SK-N-SH (cell line): Measurements from ENCODE around the gene MFSD11. TPM values are rescaled to one million over a fixed set of nuclear protein-coding genes. Genes with fewer than 3 reads are reported as not detected.

Experiments
- CTCF ChIA-PET: fragments of 300-600, 350-600 bp; formaldehyde crosslinking; extraction: SDS; loops from one replicate; lab custom pipeline; 2021; lab: Yijun Ruan, JAX
- POLR2A ChIA-PET: fragments of 350-600 bp; sonication (Branson Sonifier 250); formaldehyde crosslinking; extraction: SDS; loops from one replicate; lab custom pipeline; 2020; ENCODE audit warnings: antibody characterized with exemption, inconsistent platforms; lab: Yijun Ruan, JAX
- DNase-seq: peaks from one replicate; pipeline ENCODE4 v3.0.0; 2012
- H2AFZ ChIP-seq: fragments of 200-600 bp; sonication (generic); 2 replicates; pipeline ENCODE4 v1.8.1; 2016; ENCODE audit warnings: antibody characterized with exemption, mild to moderate bottlenecking, low read depth
- H3F3A ChIP-seq: fragments of 200-600 bp; sonication (generic); replicated peaks from 2 replicates; pipeline ENCODE3; 2016; ENCODE audit warnings: antibody characterized with exemption, mild to moderate bottlenecking; ENCODE audit not compliant: insufficient read depth
- H3K27ac ChIP-seq, 2 experiments: fragments of 200-500 bp in 1 of 2; fragments of 200-600 bp in 1 of 2; sonication (Bioruptor generic) in 1 of 2; sonication (generic), shearing (Covaris generic) in 1 of 2; 2 replicates each; pipeline versions ENCODE4 v1.5.1 to v1.6.1; 2014 to 2016; ENCODE audit warnings: low read depth in 2 of 2, inconsistent platforms in 1 of 2, low read length in 1 of 2, mild to moderate bottlenecking in 1 of 2, mixed read lengths in 1 of 2
- H3K27me3 ChIP-seq: fragments of 200-600 bp; sonication (generic), shearing (Covaris generic); 2 replicates; pipeline ENCODE4 v1.6.1; 2016; ENCODE audit warnings: mixed run types; ENCODE audit not compliant: insufficient read depth
- H3K36me3 ChIP-seq, 2 experiments: fragments of 200-500 bp in 1 of 2; fragments of 200-600 bp in 1 of 2; sonication (Bioruptor generic) in 1 of 2; sonication (generic) in 1 of 2; replicated peaks in 1 of 2; 2 replicates each; pipeline versions ENCODE3 to v1.5.1; 2014 to 2016; ENCODE audit warnings: low read length in 1 of 2, mild to moderate bottlenecking in 1 of 2; ENCODE audit not compliant: insufficient read depth in 2 of 2, control insufficient read depth in 1 of 2
- H3K4me1 ChIP-seq, 2 experiments: fragments of 200-500 bp in 1 of 2; fragments of 200-600 bp in 1 of 2; sonication (Bioruptor generic) in 1 of 2; sonication (generic), shearing (Covaris generic) in 1 of 2; 2 replicates each; pipeline versions ENCODE4 v1.5.1 to v1.6.1; 2014 to 2016; ENCODE audit warnings: low read depth in 1 of 2, low read length in 1 of 2, mixed run types in 1 of 2; ENCODE audit not compliant: insufficient read depth in 2 of 2, control insufficient read depth in 1 of 2
- H3K4me2 ChIP-seq: fragments of 200-600 bp; sonication (generic), shearing (Covaris generic); 2 replicates; pipeline ENCODE4 v1.6.1; 2017; ENCODE audit warnings: mixed run types
- H3K4me3 ChIP-seq, 2 experiments: fragments of 200-500 bp in 1 of 2; fragments of 200-600 bp in 1 of 2; sonication (Bioruptor generic) in 1 of 2; sonication (generic), shearing (Covaris generic) in 1 of 2; 2 replicates each; pipeline versions ENCODE4 v1.5.1 to v1.8.1; 2014 to 2016; ENCODE audit warnings: low read depth in 2 of 2, inconsistent platforms in 1 of 2, low read length in 1 of 2, mild to moderate bottlenecking in 1 of 2, mixed read lengths in 1 of 2, moderate library complexity in 1 of 2
- H3K79me2 ChIP-seq: fragments of 200-600 bp; sonication (generic); 2 replicates; pipeline ENCODE4 v1.8.1; 2017; ENCODE audit warnings: mild to moderate bottlenecking; ENCODE audit not compliant: insufficient read depth
- H3K9ac ChIP-seq: fragments of 200-600 bp; sonication (generic); 2 replicates; pipeline ENCODE4 v1.6.1; 2017; ENCODE audit warnings: mixed run types
- H3K9me2 ChIP-seq: fragments of 200-600 bp; sonication (generic); 2 replicates; pipeline ENCODE4 v1.6.1; 2017; ENCODE audit warnings: mixed run types
- H3K9me3 ChIP-seq: fragments of 200-600 bp; sonication (generic); 2 replicates; pipeline ENCODE4 v1.6.1; 2017; ENCODE audit warnings: mixed run types, mild to moderate bottlenecking, moderate library complexity
- H4K20me1 ChIP-seq: fragments of 200-600 bp; sonication (generic); 2 replicates; pipeline ENCODE4 v1.6.1; 2017; ENCODE audit warnings: mild to moderate bottlenecking, mixed run types; ENCODE audit not compliant: insufficient read depth
- CHD2 ChIP-seq: fragments of 150-350 bp; IDR thresholded peaks from 2 replicates; pipeline ENCODE4 v1.6.1; 2018; ENCODE audit warnings: low read length; ENCODE audit not compliant: partially characterized antibody
- EP300 ChIP-seq, 2 experiments: IDR thresholded peaks; 2 replicates each; pipeline versions ENCODE4 v1.4.0 to v1.6.1; 2012; ENCODE audit warnings: borderline replicate concordance in 1 of 2, low read depth in 1 of 2, low read length in 1 of 2
- EZH2phosphoT487 ChIP-seq: fragments of 200-600 bp; sonication (generic); IDR thresholded peaks from 2 replicates; pipeline ENCODE4 v1.6.1; 2017; ENCODE audit warnings: low read depth, mixed run types, mild to moderate bottlenecking, antibody characterized with exemption, moderate library complexity, borderline replicate concordance
- FOXM1 ChIP-seq: IDR thresholded peaks from 2 replicates; pipeline ENCODE4 v1.4.0; 2012; ENCODE audit warnings: low read depth, mild to moderate bottlenecking
- GABPA ChIP-seq: IDR thresholded peaks from 2 replicates; pipeline ENCODE4 v1.4.0; 2012; ENCODE audit warnings: low read depth, mild to moderate bottlenecking
- JUND ChIP-seq: IDR thresholded peaks from 2 replicates; pipeline ENCODE4 v1.4.0; 2012
- NRF1 ChIP-seq: IDR thresholded peaks from 2 replicates; pipeline ENCODE4 v1.6.1; 2012; ENCODE audit warnings: low read depth, mild to moderate bottlenecking, low read length
- RAD21 ChIP-seq: IDR thresholded peaks from 2 replicates; pipeline ENCODE4 v1.6.1; 2012; ENCODE audit warnings: mild to moderate bottlenecking, low read length
- RXRA ChIP-seq: IDR thresholded peaks from 2 replicates; pipeline ENCODE4 v1.4.0; 2012; ENCODE audit warnings: low read depth, mild to moderate bottlenecking, borderline replicate concordance
- TEAD4 ChIP-seq: IDR thresholded peaks from 2 replicates; pipeline ENCODE4 v1.4.0; 2012; ENCODE audit warnings: mild to moderate bottlenecking, borderline replicate concordance; ENCODE audit not compliant: insufficient read depth
- YY1 ChIP-seq: IDR thresholded peaks from 2 replicates; pipeline ENCODE4 v1.4.0; 2012; ENCODE audit warnings: low read depth, mild to moderate bottlenecking
- WGBS: methylation state at CpG from one replicate; pipeline ENCODE4 v1.1.6; 2017; ENCODE audit warnings: low lambda C conversion rate; 5-methylcytosine and 5-hydroxymethylcytosine counted together
- polyA plus RNA-seq, 3 experiments: library from polyadenylated mRNA; depleted of rRNA; stranded (reverse); fragments of >200 nt; gene quantifications; 2 replicates each; pipeline ENCODE4 v1.2.3, GENCODE V29; 2012
- TF ChIP-seq, protein P1 (sequence below): IDR thresholded peaks from 2 replicates; pipeline ENCODE4 v1.4.0; 2012; ENCODE audit warnings: low read depth, borderline replicate concordance
- TF ChIP-seq, protein P2 (sequence below): fragments of 150-350 bp; IDR thresholded peaks from 2 replicates; pipeline ENCODE4 v1.6.1; 2016; ENCODE audit warnings: mild to moderate bottlenecking, low read depth, low read length
- TF ChIP-seq, protein P3 (sequence below): fragments of 200-600 bp; sonication (generic); IDR thresholded peaks from 2 replicates; pipeline ENCODE4 v1.6.1; 2017; ENCODE audit warnings: antibody characterized with exemption, mild to moderate bottlenecking, moderate library complexity
- TF ChIP-seq, protein P4 (sequence below): fragments of 150-350 bp; IDR thresholded peaks from 2 replicates; pipeline ENCODE4 v1.6.1; 2017; ENCODE audit warnings: antibody characterized with exemption, low read length, low read depth, borderline replicate concordance

MFSD11 gene
- polyA plus RNA-seq, 1 of the 3 experiments (the other 2 are of a cell fraction): 22.7 TPM

DNA sequence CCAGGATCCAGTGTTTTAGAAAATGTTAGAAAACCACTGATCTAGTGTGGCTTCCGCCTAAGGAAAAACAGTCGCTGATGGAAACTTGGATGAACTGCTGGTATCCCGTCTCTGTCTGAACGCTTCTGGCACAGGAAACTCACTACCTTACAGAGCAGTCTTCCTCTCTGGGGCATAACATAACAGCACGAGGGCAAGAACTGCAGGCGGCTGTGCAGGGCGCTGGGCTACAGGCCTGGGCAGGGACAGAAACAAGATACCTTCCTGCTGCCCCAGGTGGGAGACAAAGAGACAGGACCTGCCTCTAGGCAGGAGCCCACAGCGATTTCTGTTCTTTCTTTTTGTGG lies 37.7 kb upstream of the MFSD11 start (continued):
- TF ChIP-seq, protein P1, sequence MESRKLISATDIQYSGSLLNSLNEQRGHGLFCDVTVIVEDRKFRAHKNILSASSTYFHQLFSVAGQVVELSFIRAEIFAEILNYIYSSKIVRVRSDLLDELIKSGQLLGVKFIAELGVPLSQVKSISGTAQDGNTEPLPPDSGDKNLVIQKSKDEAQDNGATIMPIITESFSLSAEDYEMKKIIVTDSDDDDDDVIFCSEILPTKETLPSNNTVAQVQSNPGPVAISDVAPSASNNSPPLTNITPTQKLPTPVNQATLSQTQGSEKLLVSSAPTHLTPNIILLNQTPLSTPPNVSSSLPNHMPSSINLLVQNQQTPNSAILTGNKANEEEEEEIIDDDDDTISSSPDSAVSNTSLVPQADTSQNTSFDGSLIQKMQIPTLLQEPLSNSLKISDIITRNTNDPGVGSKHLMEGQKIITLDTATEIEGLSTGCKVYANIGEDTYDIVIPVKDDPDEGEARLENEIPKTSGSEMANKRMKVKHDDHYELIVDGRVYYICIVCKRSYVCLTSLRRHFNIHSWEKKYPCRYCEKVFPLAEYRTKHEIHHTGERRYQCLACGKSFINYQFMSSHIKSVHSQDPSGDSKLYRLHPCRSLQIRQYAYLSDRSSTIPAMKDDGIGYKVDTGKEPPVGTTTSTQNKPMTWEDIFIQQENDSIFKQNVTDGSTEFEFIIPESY: no peak
- TF ChIP-seq GABPA: no peak
- TF ChIP-seq RAD21: no peak
- TF ChIP-seq, protein P2, sequence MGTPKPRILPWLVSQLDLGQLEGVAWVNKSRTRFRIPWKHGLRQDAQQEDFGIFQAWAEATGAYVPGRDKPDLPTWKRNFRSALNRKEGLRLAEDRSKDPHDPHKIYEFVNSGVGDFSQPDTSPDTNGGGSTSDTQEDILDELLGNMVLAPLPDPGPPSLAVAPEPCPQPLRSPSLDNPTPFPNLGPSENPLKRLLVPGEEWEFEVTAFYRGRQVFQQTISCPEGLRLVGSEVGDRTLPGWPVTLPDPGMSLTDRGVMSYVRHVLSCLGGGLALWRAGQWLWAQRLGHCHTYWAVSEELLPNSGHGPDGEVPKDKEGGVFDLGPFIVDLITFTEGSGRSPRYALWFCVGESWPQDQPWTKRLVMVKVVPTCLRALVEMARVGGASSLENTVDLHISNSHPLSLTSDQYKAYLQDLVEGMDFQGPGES: no peak
- TF ChIP-seq, protein P3, sequence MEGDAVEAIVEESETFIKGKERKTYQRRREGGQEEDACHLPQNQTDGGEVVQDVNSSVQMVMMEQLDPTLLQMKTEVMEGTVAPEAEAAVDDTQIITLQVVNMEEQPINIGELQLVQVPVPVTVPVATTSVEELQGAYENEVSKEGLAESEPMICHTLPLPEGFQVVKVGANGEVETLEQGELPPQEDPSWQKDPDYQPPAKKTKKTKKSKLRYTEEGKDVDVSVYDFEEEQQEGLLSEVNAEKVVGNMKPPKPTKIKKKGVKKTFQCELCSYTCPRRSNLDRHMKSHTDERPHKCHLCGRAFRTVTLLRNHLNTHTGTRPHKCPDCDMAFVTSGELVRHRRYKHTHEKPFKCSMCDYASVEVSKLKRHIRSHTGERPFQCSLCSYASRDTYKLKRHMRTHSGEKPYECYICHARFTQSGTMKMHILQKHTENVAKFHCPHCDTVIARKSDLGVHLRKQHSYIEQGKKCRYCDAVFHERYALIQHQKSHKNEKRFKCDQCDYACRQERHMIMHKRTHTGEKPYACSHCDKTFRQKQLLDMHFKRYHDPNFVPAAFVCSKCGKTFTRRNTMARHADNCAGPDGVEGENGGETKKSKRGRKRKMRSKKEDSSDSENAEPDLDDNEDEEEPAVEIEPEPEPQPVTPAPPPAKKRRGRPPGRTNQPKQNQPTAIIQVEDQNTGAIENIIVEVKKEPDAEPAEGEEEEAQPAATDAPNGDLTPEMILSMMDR: no peak
- TF ChIP-seq EP300 (IDR thresholded peaks at IDR 0.05; ENCODE audit: borderline replicate concordance in 1 of 2, low read depth in 1 of 2, low read length in 1 of 2): no peak
- no peak for TF ChIP-seq RXRA
- TF ChIP-seq NRF1: no peak
- no peak for TF ChIP-seq FOXM1

DNA sequence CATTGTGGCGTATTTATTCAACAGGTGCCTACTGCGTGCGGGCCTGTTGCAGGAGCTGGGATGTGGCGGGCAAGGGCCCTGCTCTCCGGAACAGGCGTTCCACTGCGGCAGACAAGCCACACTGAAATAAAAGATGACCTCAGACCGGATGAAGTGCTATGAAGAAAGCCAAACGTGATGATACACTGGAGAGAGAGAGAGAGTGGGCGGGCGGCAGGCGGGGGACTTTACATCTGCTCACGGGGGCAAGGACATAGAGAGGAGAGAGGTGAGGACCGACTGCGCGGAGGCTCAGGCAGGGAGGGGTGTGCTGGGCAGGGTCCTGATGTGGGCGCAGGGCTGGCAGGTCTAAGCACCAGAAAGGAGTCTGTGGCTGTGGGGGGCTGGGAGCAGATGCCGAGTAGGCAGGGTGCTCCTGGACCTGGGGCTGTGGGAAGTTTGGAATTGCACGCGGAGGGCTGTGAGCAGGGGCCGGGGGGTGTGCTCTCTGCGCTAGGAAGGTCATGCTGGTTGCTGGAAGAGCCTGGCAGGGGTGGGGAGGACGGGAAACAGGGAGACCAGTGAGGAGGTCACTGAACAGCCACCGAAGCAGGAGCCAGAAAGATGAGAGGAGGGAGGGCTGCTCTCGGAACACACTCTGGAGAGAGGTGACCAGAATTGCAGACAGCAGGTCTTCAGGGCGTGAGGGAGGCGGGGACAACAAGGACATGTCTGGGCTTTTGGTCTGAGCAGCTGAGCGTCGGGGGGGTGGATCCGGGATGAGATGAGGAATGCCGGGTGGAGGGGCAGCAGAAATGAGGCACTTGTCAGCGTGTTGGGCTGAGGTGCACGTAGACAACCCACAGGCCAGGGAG lies 37.1 kb upstream of the MFSD11 start:
- H3K4me1 ChIP-seq: peaks cover 26 to 45% of the 10 kb centered on the region in 2 experiments
- peaks cover 63% of the 10 kb centered on the region for H4K20me1 ChIP-seq
- H3K79me2 ChIP-seq: peaks cover 100% of the 10 kb centered on the region
- H3K36me3 ChIP-seq: no peaks in the 10 kb centered on the region
- ChIA-PET POLR2A (interaction anchor here (0.5 to 2.1 kb wide), 3 partner anchors 9 to 157 kb away, joined by 3 to 6 read pairs (median 3); no protein-coding TSS in a partner anchor), CTCF (interaction anchor here (0.8 to 8.3 kb wide), 9 partner anchors 10 to 365 kb away, joined by 3 to 50 read pairs (median 5); partner anchors contain the start of gene MXRA7)
- peak overlapping the region; percentile 78 to 84 for H3K27ac ChIP-seq
- H3K4me2 ChIP-seq: peak overlapping the region; percentile 83
- no peaks in the 10 kb centered on the region for H3K9me3 ChIP-seq
- no peaks in the 10 kb centered on the region for H3K9me2 ChIP-seq
- DNase-seq: peak; percentile 85
- peak overlapping the region; percentile 51 for H3K9ac ChIP-seq
- peak overlapping the region; percentile 24 to 50 for H3K4me3 ChIP-seq
- H3F3A ChIP-seq: peaks cover 34% of the 10 kb centered on the region
- H2AFZ ChIP-seq: peak overlapping the region; percentile 47; the same call in 1 of the 2 replicates
- WGBS: 33% methylated on average over 33 of the region's 33 CpGs
- no peaks in the 10 kb centered on the region for H3K27me3 ChIP-seq
- TF ChIP-seq TEAD4: no peak
- TF ChIP-seq RXRA: no peak; the same call in 1 of the 2 replicates
- TF ChIP-seq, protein P4, sequence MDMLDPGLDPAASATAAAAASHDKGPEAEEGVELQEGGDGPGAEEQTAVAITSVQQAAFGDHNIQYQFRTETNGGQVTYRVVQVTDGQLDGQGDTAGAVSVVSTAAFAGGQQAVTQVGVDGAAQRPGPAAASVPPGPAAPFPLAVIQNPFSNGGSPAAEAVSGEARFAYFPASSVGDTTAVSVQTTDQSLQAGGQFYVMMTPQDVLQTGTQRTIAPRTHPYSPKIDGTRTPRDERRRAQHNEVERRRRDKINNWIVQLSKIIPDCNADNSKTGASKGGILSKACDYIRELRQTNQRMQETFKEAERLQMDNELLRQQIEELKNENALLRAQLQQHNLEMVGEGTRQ: no peak
- no peak for TF ChIP-seq YY1
- TF ChIP-seq, protein P1: no peak
- TF ChIP-seq EZH2phosphoT487: no peak
- no peak; the same call in 1 of the 2 replicates for TF ChIP-seq JUND
- TF ChIP-seq, protein P3: no peak
- TF ChIP-seq CHD2: peak; percentile 78
- no peak for TF ChIP-seq RAD21
- TF ChIP-seq FOXM1: no peak
- TF ChIP-seq, protein P2: no peak
